HepG2 (cell line): ENCODE measurements around the gene ECE2. TPM values are rescaled to one million over a fixed set of nuclear protein-coding genes. Genes with fewer than 3 reads are reported as not detected.
A peak's percentile ranks its signal among the peaks of the same experiment; 100 is the strongest.

ENCODE experiments used
- ATF2 ChIP-seq: sonication (generic); formaldehyde crosslinking; IDR thresholded peaks from 2 replicates; pipeline ENCODE4 v1.4.0; 2020; ENCODE audit warnings: missing genetic modification reagents
- FOXA1 ChIP-seq, 2 experiments: fragments of 450-650 bp in 1 of 2; sonication (generic) in 1 of 2; formaldehyde crosslinking in 1 of 2; IDR thresholded peaks; 2 replicates each; pipeline versions ENCODE4 v1.4.0 to v1.6.1; 2016 to 2020; ENCODE audit warnings: missing genetic modification reagents in 1 of 2
- IRF9 ChIP-seq: sonication (generic); formaldehyde crosslinking; IDR thresholded peaks from 2 replicates; pipeline ENCODE4 v1.8.0; 2022; ENCODE audit warnings: missing genetic modification reagents, mild to moderate bottlenecking, borderline replicate concordance
- KIAA2018 ChIP-seq: sonication (generic); formaldehyde crosslinking; IDR thresholded peaks from 2 replicates; pipeline ENCODE4 v1.5.0; 2020; ENCODE audit warnings: mild to moderate bottlenecking, missing genetic modification reagents, borderline replicate concordance
- KLF6 ChIP-seq: IDR thresholded peaks from 2 replicates; pipeline ENCODE4 v1.8.0; 2016; ENCODE audit warnings: missing biosample characterization, missing genetic modification reagents
- TAF1 ChIP-seq: sonication (generic); formaldehyde crosslinking; IDR thresholded peaks from 2 replicates; pipeline ENCODE4 v1.4.0; 2020; ENCODE audit warnings: missing genetic modification reagents
- ZKSCAN1 ChIP-seq: fragments of 150-350 bp; IDR thresholded peaks from 2 replicates; pipeline ENCODE4 v1.6.1; 2014; ENCODE audit warnings: low read length
- ZNF225 ChIP-seq: sonication (generic); formaldehyde crosslinking; IDR thresholded peaks from 2 replicates; pipeline ENCODE4 v1.4.0; 2020; ENCODE audit warnings: mild to moderate bottlenecking, missing genetic modification reagents
- ZNF431 ChIP-seq: sonication (generic); formaldehyde crosslinking; IDR thresholded peaks from 2 replicates; pipeline ENCODE4 v1.9.0; 2022; ENCODE audit warnings: missing genetic modification reagents, low read depth, mild to moderate bottlenecking, borderline replicate concordance
- ZNF605 ChIP-seq: sonication (generic); formaldehyde crosslinking; IDR thresholded peaks from 2 replicates; pipeline ENCODE4 v1.8.0; 2022; ENCODE audit warnings: mild to moderate bottlenecking, missing genetic modification reagents
- ZNF746 ChIP-seq: sonication (generic); formaldehyde crosslinking; IDR thresholded peaks from 2 replicates; pipeline ENCODE4 v1.8.0; 2022; ENCODE audit warnings: mild to moderate bottlenecking, missing genetic modification reagents
- ZNF749 ChIP-seq: sonication (generic); formaldehyde crosslinking; IDR thresholded peaks from 2 replicates; pipeline ENCODE4 v1.8.0; 2022; ENCODE audit warnings: mild to moderate bottlenecking, missing genetic modification reagents, moderate library complexity, borderline replicate concordance
- polyA plus RNA-seq, 8 experiments: library from polyadenylated mRNA; depleted of rRNA in 3 of 8; stranded (reverse) in 7 of 8; unstranded in 1 of 8; fragments of >200 nt; fragmentation: Illumina TruSeq in 4 of 8; extraction: Trizol in 4 of 8; gene quantifications; 2 replicates each; pipeline versions ENCODE4 v1.2.1 to v1.2.3, GENCODE V29; 2011 to 2016; ENCODE audit warnings: low read depth in 4 of 8, missing spikeins in 1 of 8, mixed read lengths in 1 of 8; ENCODE audit not compliant: insufficient read depth in 1 of 8
- total RNA-seq, 5 experiments: library from RNA; depleted of rRNA; stranded (reverse); fragments of >200 nt; fragmentation: Illumina TruSeq; extraction: Trizol; gene quantifications; 2 replicates each; pipeline ENCODE4 v1.2.3, GENCODE V29; 2016; ENCODE audit warnings: low read depth in 1 of 5

ECE2 gene
- total and polyA plus RNA-seq, 2 of the 13 experiments (the other 11 are each of a cell fraction or from before 2014, with no cell fraction given), result not detected

GRCh38 chr3:184248454-184249411 is 27.1 kb upstream of the ECE2 start, which contains the start of gene ALG3 (continued):
- TF ChIP-seq ZNF749 (CRISPR knock-in tag) (peak; percentile 46; the same call in 1 of the 2 replicates), ZNF431 (CRISPR knock-in tag) (no peak), FOXA1 (IDR thresholded peaks at IDR 0.05) (no peak), FOXA1 (CRISPR knock-in tag; IDR thresholded peaks at IDR 0.05) (peak; percentile 17; the same call in 1 of the 2 replicates), TAF1 (CRISPR knock-in tag) (peak; percentile 99), KIAA2018 (0 out of 2 replicates have a peak, but pooled peaks have one; percentile 18), ZNF225 (CRISPR knock-in tag) (0 out of 2 replicates have a peak, but pooled peaks have one; percentile 31), IRF9 (CRISPR knock-in tag) (peak; percentile 96), ATF2 (CRISPR knock-in tag) (peak; percentile 62), KLF6 (CRISPR knock-in tag) (peak; percentile 94; the same call in 1 of the 2 replicates), ZKSCAN1 (peak; percentile 32; the same call in 1 of the 2 replicates), ZNF605 (CRISPR knock-in tag) (0 out of 2 replicates have a peak, but pooled peaks have one; percentile 8), ZNF746 (CRISPR knock-in tag) (0 out of 2 replicates have a peak, but pooled peaks have one; percentile 60)
